Gastrocnemius medialis (tissue), 4 donors: ENCODE measurements around the gene RNF212B. TPM values are rescaled to one million over a fixed set of nuclear protein-coding genes. Genes with fewer than 3 reads are reported as not detected.

ENCODE experiments used
- ATAC-seq, 2 donors: fragments of 150-250 bp; one replicate each; pipeline ENCODE4 v1.9.1; 2016
- DNase-seq, 2 donors: peaks; one replicate each; pipeline ENCODE4 v3.0.0-alpha.2; 2019
- H3K27ac ChIP-seq, 4 donors: fragments of 200-600 bp; sonication (generic); 1 replicate in 1 of 4; 2 replicates in 3 of 4; pipeline ENCODE4 v1.5.1; 2016 to 2018; ENCODE audit warnings: mild to moderate bottlenecking in 2 of 4, moderate library complexity in 1 of 4
- H3K27me3 ChIP-seq, 3 donors: fragments of 200-600 bp; sonication (generic) in 2 of 3; 1 replicate in 1 of 3; 2 replicates in 2 of 3; pipeline versions ENCODE4 v1.5.1 to v1.6.0; 2016 to 2019; ENCODE audit warnings: mild to moderate bottlenecking in 1 of 3, moderate library complexity in 1 of 3
- H3K36me3 ChIP-seq, 2 donors: fragments of 200-600 bp; sonication (generic) in 1 of 2; one replicate each; pipeline ENCODE4 v1.5.1; 2017 to 2018
- H3K4me1 ChIP-seq, 2 donors: fragments of 200-600 bp; sonication (generic) in 1 of 2; one replicate each; pipeline ENCODE4 v1.5.1; 2016 to 2017; ENCODE audit warnings: mild to moderate bottlenecking in 2 of 2
- H3K4me3 ChIP-seq, 4 donors: fragments of 200-600 bp; sonication (generic) in 3 of 4; 1 replicate in 1 of 4; 2 replicates in 3 of 4; pipeline ENCODE4 v1.5.1; 2016 to 2019; ENCODE audit warnings: mild to moderate bottlenecking in 2 of 4
- H3K9me3 ChIP-seq, 3 donors: fragments of 200-600 bp; sonication (generic) in 2 of 3; 1 replicate in 1 of 3; 2 replicates in 2 of 3; pipeline ENCODE4 v1.5.1; 2016 to 2019
- CTCF ChIP-seq, 5 experiments: fragments of 450-650 bp in 3 of 5; fragments of 200-600 bp in 2 of 5; sonication (generic) in 2 of 5; IDR thresholded peaks in 4 of 5; conservative IDR thresholded peaks in 1 of 5; 1 replicate in 4 of 5; 2 replicates in 1 of 5; pipeline ENCODE4 v1.5.1; 2016 to 2019; ENCODE audit warnings: antibody characterized with exemption in 5 of 5, mild to moderate bottlenecking in 3 of 5, moderate library complexity in 3 of 5
- POLR2A ChIP-seq, 2 donors: fragments of 450-650 bp; IDR thresholded peaks; one replicate each; pipeline ENCODE4 v1.6.1; 2017; ENCODE audit warnings: antibody characterized with exemption in 2 of 2, mild to moderate bottlenecking in 2 of 2, moderate library complexity in 2 of 2
- in situ Hi-C, 4 donors: fragments of 200-750 bp; cut with MboI; loops; one replicate each; pipeline versions ENCODE4 v1.15.0 to v1.8.0; 2017; ENCODE audit warnings: low sequenced_read_pairs in 4 of 4
- intact Hi-C: fragments of 100-400 bp; cut with DNase I; formaldehyde crosslinking; loops from one replicate; pipeline ENCODE4 v1.15.1; 2023; ENCODE audit warnings: low total_unique reads
- total RNA-seq, 4 donors: library from RNA; depleted of rRNA; stranded (reverse); fragments of >200 nt; gene quantifications; one replicate each; pipeline versions ENCODE4 v1.1.0 to v1.2.3, GENCODE V29; 2016

The RNF212B gene
- total RNA-seq, 4 donors from 2014 or later, result not detected

- no peak for TF ChIP-seq CTCF (IDR thresholded peaks at IDR 0.05 in 4 of 5, conservative IDR thresholded peaks at IDR 0.05 in 1 of 5)
- TF ChIP-seq POLR2A (IDR thresholded peaks at IDR 0.05), result peak; percentile 83 to 86
These were observed 83.1 kb downstream of the RNF212B start, which contains the start of gene PABPN1 for GRCh38 chr14:23320584-23321571. TSS of gene PABPN1 (plus strand) at chr14:23321457. CDS start at chr14:23321470, 13 bp downstream.

GRCh38 chr14:23321572-23322547, 84.1 kb downstream of the RNF212B start:
- H3K36me3 ChIP-seq, result peaks cover 0 to 34% of the 10 kb centered on the region in 2 donors
- DNase-seq (no peak), ATAC-seq (peak; percentile 20 to 26)
- TF ChIP-seq CTCF (IDR thresholded peaks at IDR 0.05 in 4 of 5, conservative IDR thresholded peaks at IDR 0.05 in 1 of 5), result no peak
- no peak for TF ChIP-seq POLR2A (IDR thresholded peaks at IDR 0.05)
- no peaks in the 10 kb centered on the region for H3K27me3 ChIP-seq
- H3K4me3 ChIP-seq, result peak overlapping the region; percentile 90 to 100 (median 96)
- H3K27ac ChIP-seq, result peak overlapping the region; percentile 98 to 100 (median 99)
- intact Hi-C loops, result loop anchor here (1.0 to 10.0 kb wide), 6 partner anchors 21 to 557 kb away; partner anchors contain the start of genes HOMEZ, NGDN, OXA1L and PRMT5
- in situ Hi-C loops, result loop anchor here in 3 of 4 donors (10.0 to 25.0 kb wide), 7 partner anchors 143 to 1115 kb away; partner anchors contain the start of genes NGDN (in 2 of the 3), ABHD4 (in 1 of the 3), AP1G2 (in 1 of the 3) and CBLN3 (in 1 of the 3)
- H3K9me3 ChIP-seq, result no peaks in the 10 kb centered on the region
- H3K4me1 ChIP-seq, result peaks cover 13 to 25% of the 10 kb centered on the region in 2 donors

More at GRCh38 chr14:23320584-23321571, 83.1 kb downstream of the RNF212B start, which contains the start of gene PABPN1:
- ATAC-seq (peak; percentile 92 to 96), DNase-seq (peak; percentile 99 to 100)
- Histone ChIP-seq H3K36me3 (peaks cover 0 to 34% of the 10 kb centered on the region in 2 donors), H3K4me1 (peaks cover 13 to 25% of the 10 kb centered on the region in 2 donors), H3K9me3 (no peaks in the 10 kb centered on the region), H3K27ac (peak within 1 kb of the TSS; percentile 98 to 100 (median 99)), H3K4me3 (peak within 1 kb of the TSS; percentile 90 to 100 (median 96)), H3K27me3 (no peaks in the 10 kb centered on the region)
- intact Hi-C loops, result loop anchor here (1.0 to 10.0 kb wide), 7 partner anchors 15 to 556 kb away; partner anchors contain the start of genes BCL2L2, HOMEZ, NGDN and OXA1L
- in situ Hi-C loops, result loop anchor here in 3 of 4 donors (10.0 to 25.0 kb wide), 7 partner anchors 144 to 1116 kb away; partner anchors contain the start of genes NGDN (in 2 of the 3), ABHD4 (in 1 of the 3), AP1G2 (in 1 of the 3) and CBLN3 (in 1 of the 3)

Other genes with a start within 250 kb of the RNF212B start
- 10 to 100 TPM in 1 of 4 donors, 1 to 10 TPM in 3; 3.7 to 16.2 (median 6.7) TPM for gene C14orf93, start 227.8 kb upstream of the RNF212B start, total RNA-seq
- 100 to 1,000 TPM; 304 to 543 (median 486) TPM for gene PSMB5, start 203.0 kb upstream of the RNF212B start, total RNA-seq
- not detected for gene PSMB11, start 195.7 kb upstream of the RNF212B start, total RNA-seq
- 1 to 10 TPM in 1 of 4 donors, under 1 TPM in 3; 0.36 to 1.7 (median 0.58) TPM for gene CDH24, start 180.4 kb upstream of the RNF212B start, total RNA-seq
- gene ACIN1, start 142.8 kb upstream of the RNF212B start, total RNA-seq, result 10 to 100 TPM; 61.9 to 74.8 (median 70.6) TPM
- gene C14orf119, start 142.4 kb upstream of the RNF212B start, total RNA-seq, result 10 to 100 TPM in 3 of 4 donors, 1 to 10 TPM in 1; 9.5 to 28.8 (median 13.8) TPM
- not detected for gene CIROP, start 132.9 kb upstream of the RNF212B start, total RNA-seq
- gene CEBPE, start 118.7 kb upstream of the RNF212B start, total RNA-seq, result not detected
- 100 to 1,000 TPM in 1 of 4 donors, 10 to 100 TPM in 3; 34.5 to 199 (median 63.7) TPM for gene SLC7A8, start 54.3 kb upstream of the RNF212B start, total RNA-seq
- 1 to 10 TPM; 7.8 to 10.0 (median 8.4) TPM for gene HOMEZ, start 48.2 kb downstream of the RNF212B start, total RNA-seq
- gene PPP1R3E, start 64.9 kb downstream of the RNF212B start, total RNA-seq, result 1 to 10 TPM; 5.9 to 7.9 (median 6.7) TPM
- 10 to 100 TPM; 13.4 to 24.9 (median 23.8) TPM for gene BCL2L2, start 68.9 kb downstream of the RNF212B start, total RNA-seq
- gene PABPN1, start 83.5 kb downstream of the RNF212B start, total RNA-seq, result 10 to 100 TPM; 15.7 to 32.8 (median 26.6) TPM
- 1 to 10 TPM in 2 of 4 donors, under 1 TPM in 2; 0.68 to 2.7 (median 1.4) TPM for gene SLC22A17, start 115.0 kb downstream of the RNF212B start, total RNA-seq
- gene EFS, start 127.2 kb downstream of the RNF212B start, total RNA-seq, result 1 to 10 TPM in 3 of 4 donors, under 1 TPM in 1; 0.31 to 4.1 (median 1.6) TPM
- not detected for gene IL25, start 134.9 kb downstream of the RNF212B start, total RNA-seq
- 1 to 10 TPM in 1 of 4 donors, not detected in 3; 1.7 TPM for gene CMTM5, start 139.1 kb downstream of the RNF212B start, total RNA-seq
- 1,000 to 10,000 TPM in 1 of 4 donors, 100 to 1,000 TPM in 1, 10 to 100 TPM in 2; 20.4 to 1,496 (median 303) TPM for gene MYH6, start 170.3 kb downstream of the RNF212B start, total RNA-seq
- 1,000 to 10,000 TPM; 1,360 to 5,274 (median 3,359) TPM for gene MYH7, start 197.7 kb downstream of the RNF212B start, total RNA-seq
- 10 to 100 TPM; 27.9 to 41.9 (median 36.1) TPM for gene NGDN, start 231.8 kb downstream of the RNF212B start, total RNA-seq